Spinal cord (tissue), 10 donors: ENCODE results near the gene SSPN. TPM values are rescaled to one million over a fixed set of nuclear protein-coding genes. Genes with fewer than 3 reads are reported as not detected.
A peak's percentile ranks its signal among the peaks of the same experiment; 100 is the strongest.

Experiments
- DNase-seq, 6 donors: peaks; one replicate each; pipeline versions ENCODE4 v3.0.0 to v3.0.0-alpha.2; 2013 to 2015; ENCODE audit warnings: low spot score in 6 of 6, low read depth in 4 of 6
- H3K27ac ChIP-seq: one replicate; pipeline ENCODE4 v1.5.1; 2013; ENCODE audit warnings: low read depth, low read length, control low read depth
- H3K27me3 ChIP-seq: one replicate; pipeline ENCODE4 v1.6.1; 2013; ENCODE audit warnings: low read length; ENCODE audit not compliant: control insufficient read depth, insufficient read depth
- H3K36me3 ChIP-seq: one replicate; pipeline ENCODE4 v1.6.1; 2013; ENCODE audit warnings: low read length; ENCODE audit not compliant: control insufficient read depth, insufficient read depth
- H3K4me1 ChIP-seq: one replicate; pipeline ENCODE4 v1.6.1; 2013; ENCODE audit warnings: low read length; ENCODE audit not compliant: control insufficient read depth, insufficient read depth
- H3K4me3 ChIP-seq: one replicate; pipeline ENCODE4 v1.5.1; 2013; ENCODE audit warnings: low read depth, low read length, control low read depth
- H3K9me3 ChIP-seq: one replicate; pipeline ENCODE4 v1.6.1; 2013; ENCODE audit warnings: low read length; ENCODE audit not compliant: control insufficient read depth, insufficient read depth
- WGBS: methylation state at CpG from one replicate; pipeline ENCODE4 v1.1.5; 2013; ENCODE audit warnings: missing lambda C conversion rate; ENCODE audit not compliant: insufficient coverage; 5-methylcytosine and 5-hydroxymethylcytosine counted together
- polyA plus RNA-seq, 2 donors: library from polyadenylated mRNA; unstranded; fragments of 120-200 nt; gene quantifications; one replicate each; pipeline ENCODE4 v1.2.1, GENCODE V29; 2013; ENCODE audit not compliant: insufficient read length in 2 of 2
- total RNA-seq, 2 donors: library from RNA; depleted of rRNA in 1 of 2; stranded (reverse); fragments of 120-200 nt in 1 of 2; fragments of >200 nt in 1 of 2; gene quantifications; one replicate each; pipeline versions ENCODE4 v1.2.3 to v1.2.4, GENCODE V29; 2013 to 2014
- donor health status: healthy.

SSPN gene
- total and polyA plus RNA-seq, 4 donors, result 15.4 to 27.2 (median 21.0) TPM

GRCh38 chr12:26182377-26182776, 13.0 kb upstream of the SSPN start:
- Histone ChIP-seq H3K27me3 (no peaks in the 10 kb centered on the region), H3K4me1 (no peaks in the 10 kb centered on the region), H3K27ac (no peak overlapping the region), H3K9me3 (no peaks in the 10 kb centered on the region), H3K36me3 (no peaks in the 10 kb centered on the region), H3K4me3 (no peak overlapping the region)
- WGBS, result no CpG with 5 or more reads among the region's 2 CpGs
- DNase-seq, result no peak

GRCh38 chr12:26185532-26186320, 9.6 kb upstream of the SSPN start:
- no peaks in the 10 kb centered on the region for H3K4me1 ChIP-seq
- H3K4me3 ChIP-seq, result no peak overlapping the region
- no peak for DNase-seq
- H3K9me3 ChIP-seq, result no peaks in the 10 kb centered on the region
- H3K27ac ChIP-seq, result no peak overlapping the region
- H3K27me3 ChIP-seq, result no peaks in the 10 kb centered on the region
- WGBS, result 89% methylated on average over 4 of the region's 7 CpGs
- no peaks in the 10 kb centered on the region for H3K36me3 ChIP-seq

GRCh38 chr12:26187014-26187798, 8.2 kb upstream of the SSPN start:
- DNase-seq, result no peak
- 56% methylated on average over 5 of the region's 8 CpGs for WGBS

GRCh38 chr12:26188127-26188526, 7.2 kb upstream of the SSPN start:
- H3K36me3 ChIP-seq, result no peaks in the 10 kb centered on the region

More at GRCh38 chr12:26187014-26187798, 8.2 kb upstream of the SSPN start:
- Histone ChIP-seq H3K9me3 (no peaks in the 10 kb centered on the region), H3K4me3 (no peak overlapping the region), H3K4me1 (no peaks in the 10 kb centered on the region), H3K27ac (no peak overlapping the region), H3K36me3 (no peaks in the 10 kb centered on the region), H3K27me3 (no peaks in the 10 kb centered on the region)

GRCh38 chr12:26188641-26189040, 6.7 kb upstream of the SSPN start:
- no peaks in the 10 kb centered on the region for H3K36me3 ChIP-seq
- H3K4me3 ChIP-seq, result no peak overlapping the region
- no peaks in the 10 kb centered on the region for H3K9me3 ChIP-seq
- 100% methylated on average over 1 of the region's 2 CpGs for WGBS
- H3K4me1 ChIP-seq, result no peaks in the 10 kb centered on the region
- DNase-seq, result no peak
- H3K27me3 ChIP-seq, result no peaks in the 10 kb centered on the region
- no peak overlapping the region for H3K27ac ChIP-seq

More at GRCh38 chr12:26188127-26188526, 7.2 kb upstream of the SSPN start:
- no peak overlapping the region for H3K27ac ChIP-seq
- DNase-seq, result no peak
- no peaks in the 10 kb centered on the region for H3K9me3 ChIP-seq
- no CpG with 5 or more reads among the region's 1 CpG for WGBS
- no peak overlapping the region for H3K4me3 ChIP-seq
- H3K27me3 ChIP-seq, result no peaks in the 10 kb centered on the region
- no peaks in the 10 kb centered on the region for H3K4me1 ChIP-seq

GRCh38 chr12:26192142-26192541, 3.2 kb upstream of the SSPN start:
- no peak overlapping the region for H3K4me3 ChIP-seq
- H3K27me3 ChIP-seq, result no peaks in the 10 kb centered on the region
- H3K27ac ChIP-seq, result no peak overlapping the region
- no CpG with 5 or more reads among the region's 3 CpGs for WGBS
- no peaks in the 10 kb centered on the region for H3K36me3 ChIP-seq
- DNase-seq, result no peak
- H3K4me1 ChIP-seq, result peaks cover 5% of the 10 kb centered on the region
- no peaks in the 10 kb centered on the region for H3K9me3 ChIP-seq

- Histone ChIP-seq H3K4me1 (peaks cover 12% of the 10 kb centered on the region), H3K9me3 (no peaks in the 10 kb centered on the region), H3K36me3 (no peaks in the 10 kb centered on the region), H3K4me3 (no peak overlapping the region), H3K27me3 (no peaks in the 10 kb centered on the region), H3K27ac (no peak overlapping the region)
- no peak for DNase-seq
- 100% methylated on average over 1 of the region's 1 CpG for WGBS
These were observed 1.8 kb upstream of the SSPN start for GRCh38 chr12:26193539-26193938.

GRCh38 chr12:26195641-26196420, 458 bp downstream of the SSPN start:
- WGBS, result under 1% methylated on average over 41 of the region's 45 CpGs
- H3K27ac ChIP-seq, result peak overlapping the region; percentile 95
- H3K4me3 ChIP-seq, result peak overlapping the region; percentile 69
- H3K27me3 ChIP-seq, result no peaks in the 10 kb centered on the region
- no peaks in the 10 kb centered on the region for H3K36me3 ChIP-seq
- H3K4me1 ChIP-seq, result peaks cover 12% of the 10 kb centered on the region
- peak in 5 of 6 donors; percentile 35 to 83 (median 47) for DNase-seq
- H3K9me3 ChIP-seq, result no peaks in the 10 kb centered on the region

GRCh38 chr12:26196421-26196716, 996 bp downstream of the SSPN start:
- WGBS, result 47% methylated on average over 3 of the region's 5 CpGs
- no peak for DNase-seq
- H3K4me3 ChIP-seq, result peak overlapping the region; percentile 69

More at GRCh38 chr12:26196421-26196716, 996 bp downstream of the SSPN start:
- Histone ChIP-seq H3K4me1 (peaks cover 12% of the 10 kb centered on the region), H3K27ac (peak overlapping the region; percentile 95), H3K27me3 (no peaks in the 10 kb centered on the region), H3K9me3 (no peaks in the 10 kb centered on the region), H3K36me3 (no peaks in the 10 kb centered on the region)
